ENCODE measurements around the gene MAPKAPK3.

The MAPKAPK3 gene

DNA sequence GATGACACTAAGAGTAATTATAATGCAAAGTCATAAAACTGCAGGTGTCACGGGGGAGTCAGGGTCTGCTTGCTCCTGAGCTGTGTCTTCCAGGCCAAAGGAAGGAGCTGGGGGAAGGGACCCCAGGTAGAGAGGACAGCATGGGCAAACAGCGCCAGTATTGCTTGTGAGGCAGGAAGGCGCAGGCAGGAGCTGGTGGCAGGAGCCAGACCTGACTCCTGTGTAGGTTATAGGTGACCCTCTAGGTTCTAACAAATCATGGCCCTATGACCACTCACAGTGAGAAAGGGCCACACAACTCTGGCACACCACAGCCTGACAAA is 7.2 kb upstream of the MAPKAPK3 start:
- Histone ChIP-seq H3K36me3 (ENCODE audit: insufficient read depth, low read length) (no peaks in the 10 kb centered on the region), H3K27me3 (ENCODE audit: insufficient read depth, low read length) (no peaks in the 10 kb centered on the region), H3K4me3 (ENCODE audit: low read depth, low read length) (no peak overlapping the region), H2AFZ (ENCODE audit: low read length, unreplicated experiment) (no peak overlapping the region), H3K27ac (ENCODE audit: low read depth, low read length) (no peak overlapping the region), H3K79me2 (ENCODE audit: control insufficient read depth, insufficient read depth, low read length, unreplicated experiment) (peaks cover 2% of the 10 kb centered on the region), H3K4me1 (ENCODE audit: control insufficient read depth, insufficient read depth, low read length, unreplicated experiment) (peaks cover 7% of the 10 kb centered on the region)

DNA sequence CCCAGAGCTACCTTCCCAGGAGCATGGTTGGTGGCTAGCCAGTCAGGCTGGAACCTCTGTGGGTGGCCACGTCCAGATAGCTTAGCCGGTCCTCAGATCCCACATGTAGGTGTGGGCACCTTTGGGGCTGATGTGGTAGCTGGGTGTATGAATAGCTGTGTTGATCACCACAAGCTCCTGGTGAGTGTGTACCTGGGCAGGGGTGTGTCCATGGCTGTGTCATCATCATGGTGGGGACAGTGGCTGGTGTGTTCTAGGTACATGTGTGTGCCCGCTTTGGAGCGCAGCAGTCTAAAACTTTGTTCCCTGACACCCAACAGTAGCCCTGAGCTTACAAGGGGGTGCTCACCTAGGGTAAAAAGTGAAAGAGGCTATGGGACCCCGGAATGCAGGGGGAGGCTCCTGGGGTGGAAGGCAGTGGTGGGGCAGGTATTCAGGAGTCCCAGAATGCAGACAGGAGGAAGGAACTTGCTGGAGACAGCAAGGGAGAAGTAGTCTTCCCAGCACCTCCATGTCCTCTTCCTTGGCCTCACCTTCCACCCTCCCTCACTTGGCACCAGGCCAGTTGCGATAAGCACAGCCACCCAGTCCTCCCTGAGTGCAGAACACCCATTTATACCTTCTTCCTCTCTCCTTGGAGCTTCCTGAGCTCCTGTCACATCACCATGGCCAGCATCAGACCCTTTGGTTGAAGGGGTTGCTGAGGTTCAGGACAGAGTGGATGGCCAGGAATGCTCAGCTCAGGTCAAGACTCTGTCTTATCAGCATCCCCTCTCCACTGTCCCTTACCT is 6.6 kb upstream of the MAPKAPK3 start:
- H3K27me3 ChIP-seq (ENCODE audit: insufficient read depth, low read length), result no peaks in the 10 kb centered on the region
- peaks cover 2% of the 10 kb centered on the region for H3K79me2 ChIP-seq (ENCODE audit: control insufficient read depth, insufficient read depth, low read length, unreplicated experiment)
- no peak overlapping the region for H3K27ac ChIP-seq (ENCODE audit: low read depth, low read length)
- peak overlapping the region; percentile 85 for H3K4me3 ChIP-seq (ENCODE audit: low read depth, low read length)
- H3K4me1 ChIP-seq (ENCODE audit: control insufficient read depth, insufficient read depth, low read length, unreplicated experiment), result peaks cover 7% of the 10 kb centered on the region
- H3K36me3 ChIP-seq (ENCODE audit: insufficient read depth, low read length), result no peaks in the 10 kb centered on the region
- H2AFZ ChIP-seq (ENCODE audit: low read length, unreplicated experiment), result no peak overlapping the region

DNA sequence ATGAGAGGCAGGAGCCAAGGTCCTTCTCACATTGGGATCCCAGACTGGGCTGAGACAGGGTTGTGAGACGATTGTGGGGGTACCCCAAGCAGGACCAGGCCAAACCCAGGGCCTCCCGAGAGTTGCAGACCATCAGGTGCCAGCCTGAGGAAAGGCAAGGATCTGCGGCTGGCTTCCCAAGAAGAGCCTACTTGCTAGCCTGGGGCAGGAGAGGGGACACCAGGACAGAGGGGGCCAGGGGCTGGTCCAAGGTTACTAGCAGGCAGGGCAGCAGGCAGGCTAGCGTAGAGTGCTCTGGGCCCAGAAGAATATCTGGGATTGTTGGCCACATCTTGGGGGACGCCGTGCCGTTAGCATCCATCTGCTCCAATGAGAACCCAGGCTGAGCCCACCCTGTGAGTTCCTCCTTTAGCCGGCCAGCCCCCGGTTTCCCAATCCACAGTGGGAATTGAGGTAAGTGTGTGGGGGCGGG is 5.9 kb upstream of the MAPKAPK3 start:
- H3K27ac ChIP-seq (ENCODE audit: low read depth, low read length), result no peak overlapping the region
- no peaks in the 10 kb centered on the region for H3K27me3 ChIP-seq (ENCODE audit: insufficient read depth, low read length)
- H3K36me3 ChIP-seq (ENCODE audit: insufficient read depth, low read length), result no peaks in the 10 kb centered on the region
- peak overlapping the region; percentile 79 for H2AFZ ChIP-seq (ENCODE audit: low read length, unreplicated experiment)
- peaks cover 2% of the 10 kb centered on the region for H3K79me2 ChIP-seq (ENCODE audit: control insufficient read depth, insufficient read depth, low read length, unreplicated experiment)
- peak overlapping the region; percentile 85 for H3K4me3 ChIP-seq (ENCODE audit: low read depth, low read length)
- peaks cover 7% of the 10 kb centered on the region for H3K4me1 ChIP-seq (ENCODE audit: control insufficient read depth, insufficient read depth, low read length, unreplicated experiment)

DNA sequence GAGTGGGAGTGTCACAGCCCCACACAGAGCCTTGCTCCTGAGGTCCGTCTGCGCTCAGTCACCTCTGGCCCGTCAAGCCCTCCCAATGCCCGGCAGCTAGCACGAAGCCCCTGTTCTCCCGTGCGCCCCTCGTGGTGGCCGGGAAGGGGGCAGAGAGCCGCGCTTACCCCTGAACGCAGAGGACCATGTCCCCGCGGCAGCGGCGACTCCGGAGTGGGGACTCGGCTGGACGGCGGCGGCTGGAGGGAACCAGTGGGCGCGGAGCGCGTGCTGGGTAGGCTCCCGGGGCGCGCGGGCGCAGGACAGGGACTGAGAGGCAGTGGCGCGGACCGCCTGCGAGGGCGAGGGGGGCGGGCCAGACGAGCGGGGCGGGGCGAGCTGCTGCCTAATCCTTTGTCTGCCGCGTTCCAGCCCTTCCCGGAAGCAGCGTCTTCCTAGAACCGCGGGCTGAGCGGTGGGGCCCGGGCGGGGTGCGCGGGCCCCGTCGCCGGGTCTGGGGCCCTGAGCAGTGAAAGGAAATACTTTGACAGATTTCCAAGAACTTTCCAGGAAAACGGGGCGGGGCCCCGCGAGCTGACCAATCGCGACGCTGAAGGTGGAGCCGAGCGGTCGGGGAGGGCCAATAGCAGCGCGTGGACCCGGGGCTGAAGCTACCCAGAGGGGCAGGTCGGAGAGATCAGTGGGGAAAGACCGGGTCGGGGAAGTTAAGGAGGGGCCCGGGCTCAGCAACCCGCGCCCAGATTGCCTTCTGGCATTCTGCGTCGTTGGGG is 5.3 kb upstream of the MAPKAPK3 start, which contains the start of gene CISH:
TSS of gene CISH (minus strand) at position 311 of the 770 bp plus-strand sequence. CDS start at position 187, 124 bp downstream.
- H3K36me3 ChIP-seq (ENCODE audit: insufficient read depth, low read length), result no peaks in the 10 kb centered on the region
- H2AFZ ChIP-seq (ENCODE audit: low read length, unreplicated experiment), result peak within 1 kb of the TSS; percentile 79
- H3K27me3 ChIP-seq (ENCODE audit: insufficient read depth, low read length), result no peaks in the 10 kb centered on the region
- H3K4me1 ChIP-seq (ENCODE audit: control insufficient read depth, insufficient read depth, low read length, unreplicated experiment), result peaks cover 10% of the 10 kb centered on the region
- H3K4me3 ChIP-seq (ENCODE audit: low read depth, low read length), result peak within 1 kb of the TSS; percentile 85
- peaks cover 2% of the 10 kb centered on the region for H3K79me2 ChIP-seq (ENCODE audit: control insufficient read depth, insufficient read depth, low read length, unreplicated experiment)
- no peak within 1 kb of the TSS for H3K27ac ChIP-seq (ENCODE audit: low read depth, low read length)

DNA sequence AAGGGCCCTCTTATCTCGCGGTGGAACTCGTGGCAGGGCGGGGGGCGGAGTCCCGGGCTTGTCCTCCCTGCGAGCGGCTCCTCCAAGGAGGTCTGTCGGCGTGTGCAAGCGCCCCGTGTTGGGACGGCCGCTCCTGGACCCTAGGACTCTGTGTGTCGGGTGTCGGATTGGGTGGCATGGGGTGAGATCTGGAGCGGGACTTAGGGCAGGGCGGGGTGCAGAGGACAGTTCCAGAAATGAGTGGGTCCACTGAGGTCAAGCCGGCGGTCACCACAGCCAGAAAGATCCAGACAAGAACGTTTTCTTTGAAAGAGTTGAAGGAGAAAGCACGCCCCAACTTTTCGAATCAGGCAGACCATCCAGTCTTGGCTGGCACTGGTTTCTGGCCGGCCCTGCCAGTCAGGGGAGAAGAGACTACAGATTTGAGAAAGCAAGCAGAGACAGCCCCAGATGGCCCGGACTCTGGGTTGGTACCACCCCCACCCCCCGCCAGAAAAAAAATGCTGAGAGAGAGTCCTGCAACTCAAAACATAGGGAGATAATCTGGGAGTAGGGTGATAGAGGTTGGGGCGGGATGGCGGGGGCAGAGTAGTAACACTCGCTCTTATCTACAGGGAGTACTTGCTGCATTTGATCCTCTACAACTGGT is 4.6 kb upstream of the MAPKAPK3 start:
- Histone ChIP-seq H3K27me3 (ENCODE audit: insufficient read depth, low read length) (no peaks in the 10 kb centered on the region), H3K79me2 (ENCODE audit: control insufficient read depth, insufficient read depth, low read length, unreplicated experiment) (peaks cover 5% of the 10 kb centered on the region), H3K36me3 (ENCODE audit: insufficient read depth, low read length) (no peaks in the 10 kb centered on the region), H3K27ac (ENCODE audit: low read depth, low read length) (no peak overlapping the region), H3K4me3 (ENCODE audit: low read depth, low read length) (peak overlapping the region; percentile 85), H2AFZ (ENCODE audit: low read length, unreplicated experiment) (no peak overlapping the region), H3K4me1 (ENCODE audit: control insufficient read depth, insufficient read depth, low read length, unreplicated experiment) (peaks cover 10% of the 10 kb centered on the region)

DNA sequence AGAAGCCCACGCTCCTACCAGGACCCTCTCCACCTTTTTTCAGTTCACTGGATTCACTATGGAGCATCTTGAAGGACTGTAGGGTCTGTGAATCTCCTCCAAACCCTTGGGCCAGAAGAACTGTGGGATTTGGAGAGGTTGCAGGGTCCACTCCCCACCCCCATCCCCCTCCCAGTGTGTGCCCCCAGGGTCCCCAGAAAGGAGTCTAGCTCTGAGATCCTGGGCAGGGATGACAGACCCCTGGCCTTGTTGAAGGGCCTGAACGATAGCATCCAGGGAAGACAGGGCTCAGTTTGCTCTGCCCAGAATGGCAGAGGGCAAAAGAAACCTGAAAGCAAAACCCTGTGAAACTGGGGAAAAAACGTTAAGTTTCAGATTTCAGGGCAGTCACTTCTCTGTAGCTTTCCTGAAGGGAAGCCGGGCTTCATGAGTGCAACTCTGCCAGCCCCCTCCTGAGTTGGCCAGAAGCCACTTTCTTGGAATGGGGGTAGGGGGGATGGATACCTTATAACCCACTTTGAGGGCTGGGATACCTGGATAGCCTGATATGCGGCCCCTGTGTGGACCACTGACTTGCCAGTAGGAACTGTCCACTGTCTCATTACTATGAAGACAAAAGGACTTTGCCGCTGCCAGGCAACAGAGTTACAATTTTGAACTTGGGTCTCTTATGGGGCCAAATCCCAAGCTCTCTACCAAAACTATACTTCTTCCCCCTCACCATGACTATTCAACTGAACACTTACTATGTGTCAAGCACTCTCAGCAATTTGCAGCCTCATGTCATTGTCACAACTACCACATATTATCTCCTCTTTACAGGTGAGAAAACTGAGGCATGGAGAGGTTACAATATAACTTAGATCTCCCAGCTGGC is 3.7 kb upstream of the MAPKAPK3 start:
- Histone ChIP-seq H3K4me3 (ENCODE audit: low read depth, low read length) (no peak overlapping the region), H3K36me3 (ENCODE audit: insufficient read depth, low read length) (no peaks in the 10 kb centered on the region), H3K79me2 (ENCODE audit: control insufficient read depth, insufficient read depth, low read length, unreplicated experiment) (peaks cover 13% of the 10 kb centered on the region), H3K4me1 (ENCODE audit: control insufficient read depth, insufficient read depth, low read length, unreplicated experiment) (peaks cover 14% of the 10 kb centered on the region), H2AFZ (ENCODE audit: low read length, unreplicated experiment) (no peak overlapping the region), H3K27ac (ENCODE audit: low read depth, low read length) (no peak overlapping the region), H3K27me3 (ENCODE audit: insufficient read depth, low read length) (no peaks in the 10 kb centered on the region)

GRCh38 chr3:50615190-50615589 is 1.8 kb upstream of the MAPKAPK3 start:
- H3K4me1 ChIP-seq (ENCODE audit: control insufficient read depth, insufficient read depth, low read length, unreplicated experiment), result peaks cover 26% of the 10 kb centered on the region
- H3K27ac ChIP-seq (ENCODE audit: low read depth, low read length), result no peak overlapping the region
- H3K27me3 ChIP-seq (ENCODE audit: insufficient read depth, low read length), result no peaks in the 10 kb centered on the region
- no peak overlapping the region for H3K4me3 ChIP-seq (ENCODE audit: low read depth, low read length)
- H3K36me3 ChIP-seq (ENCODE audit: insufficient read depth, low read length), result no peaks in the 10 kb centered on the region
- peaks cover 30% of the 10 kb centered on the region for H3K79me2 ChIP-seq (ENCODE audit: control insufficient read depth, insufficient read depth, low read length, unreplicated experiment)
- no peak overlapping the region for H2AFZ ChIP-seq (ENCODE audit: low read length, unreplicated experiment)

DNA sequence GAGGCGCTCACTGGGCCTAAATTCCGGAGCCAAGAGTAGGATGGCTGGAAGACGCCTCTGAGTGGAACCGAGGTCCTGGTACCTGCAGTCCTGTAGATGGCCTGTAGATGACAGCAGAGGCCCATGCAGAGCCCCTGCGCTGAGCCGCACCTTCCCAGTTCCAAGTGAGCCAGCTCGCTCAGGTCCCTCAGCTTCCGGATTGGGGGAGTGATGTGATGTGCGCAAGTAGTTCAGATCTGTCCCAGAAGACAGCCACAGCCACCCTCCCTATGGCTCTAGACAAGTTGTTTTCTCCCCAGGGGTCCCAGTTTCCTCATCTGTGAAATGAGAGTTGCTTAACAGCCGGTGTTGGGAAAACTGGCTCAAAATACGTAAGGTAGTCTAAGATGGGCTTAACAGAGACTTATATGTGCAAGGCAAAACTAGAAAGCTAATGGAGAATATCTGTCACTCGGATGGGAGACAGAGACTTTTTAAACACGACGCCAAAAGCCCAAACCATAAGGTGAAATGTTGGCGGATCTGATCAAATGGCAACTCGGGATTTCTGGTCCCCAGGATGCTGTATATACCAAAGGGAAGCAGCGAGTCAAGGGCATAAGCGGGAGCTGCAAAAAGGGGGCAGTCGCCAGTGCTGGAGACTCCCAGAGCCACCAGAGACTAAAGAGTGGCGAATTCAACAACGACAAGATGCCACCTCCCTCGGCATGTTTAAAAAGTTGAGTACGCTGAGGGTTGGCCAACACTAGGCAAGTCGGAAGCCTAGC is 765 bp upstream of the MAPKAPK3 start:
- Histone ChIP-seq H3K79me2 (ENCODE audit: control insufficient read depth, insufficient read depth, low read length, unreplicated experiment) (peaks cover 28% of the 10 kb centered on the region), H3K4me3 (ENCODE audit: low read depth, low read length) (peak overlapping the region; percentile 98), H3K4me1 (ENCODE audit: control insufficient read depth, insufficient read depth, low read length, unreplicated experiment) (peaks cover 29% of the 10 kb centered on the region), H3K27ac (ENCODE audit: low read depth, low read length) (no peak overlapping the region), H3K27me3 (ENCODE audit: insufficient read depth, low read length) (no peaks in the 10 kb centered on the region), H3K36me3 (ENCODE audit: insufficient read depth, low read length) (no peaks in the 10 kb centered on the region), H2AFZ (ENCODE audit: low read length, unreplicated experiment) (peak overlapping the region; percentile 64)

GRCh38 chr3:50616770-50617095 is 218 bp upstream of the MAPKAPK3 start:
- H3K36me3 ChIP-seq (ENCODE audit: insufficient read depth, low read length), result no peaks in the 10 kb centered on the region

More at GRCh38 chr3:50616770-50617095, 218 bp upstream of the MAPKAPK3 start:
- H3K27me3 ChIP-seq (ENCODE audit: insufficient read depth, low read length), result no peaks in the 10 kb centered on the region
- H3K27ac ChIP-seq (ENCODE audit: low read depth, low read length), result no peak overlapping the region
- H3K4me1 ChIP-seq (ENCODE audit: control insufficient read depth, insufficient read depth, low read length, unreplicated experiment), result peaks cover 30% of the 10 kb centered on the region
- H2AFZ ChIP-seq (ENCODE audit: low read length, unreplicated experiment), result peak overlapping the region; percentile 64
- H3K79me2 ChIP-seq (ENCODE audit: control insufficient read depth, insufficient read depth, low read length, unreplicated experiment), result peaks cover 28% of the 10 kb centered on the region
- H3K4me3 ChIP-seq (ENCODE audit: low read depth, low read length), result peak overlapping the region; percentile 98
